GM19193 (cell line): ENCODE measurements around the gene PRICKLE3.

Experiments used
- POLR2A ChIP-seq: IDR thresholded peaks from 4 replicates; pipeline ENCODE4 v1.6.1; 2011; ENCODE audit not compliant: insufficient read depth, insufficient read length; ENCODE audit errors: extremely low read depth

The PRICKLE3 gene

GRCh38 chrX:49163555-49164419 lies 22.4 kb downstream of the PRICKLE3 start:
- peak; percentile 49 for TF ChIP-seq POLR2A

- no peak for TF ChIP-seq POLR2A
Measured at GRCh38 chrX:49162620-49163019, 23.6 kb downstream of the PRICKLE3 start, which contains the start of gene MAGIX. Gene MAGIX, plus strand, starts transcription at chrX:49162758. Its CDS starts 132 bp downstream, at chrX:49162890.

GRCh38 chrX:49161632-49162031 lies 24.5 kb downstream of the PRICKLE3 start:
- no peak for TF ChIP-seq POLR2A

- no peak for TF ChIP-seq POLR2A
Measured at GRCh38 chrX:49160908-49161307, 25.3 kb downstream of the PRICKLE3 start.

- no peak for TF ChIP-seq POLR2A
Measured at GRCh38 chrX:49157194-49157593, 29.0 kb downstream of the PRICKLE3 start.

GRCh38 chrX:49155900-49156837 lies 30.0 kb downstream of the PRICKLE3 start:
- peak; percentile 38 for TF ChIP-seq POLR2A

- no peak for TF ChIP-seq POLR2A
Measured at GRCh38 chrX:49155243-49155899, 30.8 kb downstream of the PRICKLE3 start.

GRCh38 chrX:49153467-49153866 lies 32.7 kb downstream of the PRICKLE3 start:
- TF ChIP-seq POLR2A = no peak

- TF ChIP-seq POLR2A = no peak
Measured at GRCh38 chrX:49147936-49148335, 38.2 kb downstream of the PRICKLE3 start.

GRCh38 chrX:49147282-49147681 lies 38.9 kb downstream of the PRICKLE3 start:
- no peak for TF ChIP-seq POLR2A

- TF ChIP-seq POLR2A = no peak
Measured at GRCh38 chrX:49139713-49140112, 46.5 kb downstream of the PRICKLE3 start.

- no peak for TF ChIP-seq POLR2A
Measured at GRCh38 chrX:49137492-49137891, 48.7 kb downstream of the PRICKLE3 start.

- no peak for TF ChIP-seq POLR2A
Measured at GRCh38 chrX:49133759-49134158, 52.4 kb downstream of the PRICKLE3 start.

- no peak for TF ChIP-seq POLR2A
Measured at GRCh38 chrX:49129427-49129826, 56.7 kb downstream of the PRICKLE3 start.
